Measurements from ENCODE around the gene TENM3.

- TF ChIP-seq CTCF (IDR thresholded peaks at IDR 0.05; ENCODE audit: insufficient read depth, low read length, poor library complexity, severe bottlenecking), result no peak
- TF ChIP-seq EZH2phosphoT487 (conservative IDR thresholded peaks at IDR 0.05; ENCODE audit: low read length), result no peak
These were observed 51.2 kb downstream of the TENM3 start for GRCh38 chr4:182294451-182294850.
